Erythroblast (primary cell): Measurements from ENCODE around the gene PDE3A.

Experiments used
- DNase-seq, 2 experiments: peaks; one replicate each; lab custom pipeline; 2025; lab: John Stamatoyannopoulos, UW
- GATA1 ChIP-seq: IDR thresholded peaks from 2 replicates; pipeline ENCODE4 v1.6.1; 2011; ENCODE audit warnings: low read depth, mild to moderate bottlenecking, control low read depth, low read length, moderate library complexity
- POLR2A ChIP-seq: IDR thresholded peaks from 2 replicates; pipeline ENCODE4 v1.6.1; 2011; ENCODE audit warnings: mild to moderate bottlenecking, low read length

PDE3A gene

GRCh38 chr12:20469756-20470155, 101.4 kb downstream of the PDE3A start:
- TF ChIP-seq GATA1 (no peak), POLR2A (no peak)
- no peak for DNase-seq

- DNase-seq, result no peak
- TF ChIP-seq POLR2A (no peak), GATA1 (no peak)
Measured at GRCh38 chr12:20472102-20472782, 103.9 kb downstream of the PDE3A start.

- DNase-seq, result no peak
- TF ChIP-seq GATA1 (no peak), POLR2A (no peak)
Measured at GRCh38 chr12:20473133-20473532, 104.8 kb downstream of the PDE3A start.

- no peak for TF ChIP-seq POLR2A
- no peak for TF ChIP-seq GATA1
- no peak for DNase-seq
Measured at GRCh38 chr12:20474016-20474415, 105.7 kb downstream of the PDE3A start.

- no peak for TF ChIP-seq POLR2A
- no peak for TF ChIP-seq GATA1
- DNase-seq, result no peak
Measured at GRCh38 chr12:20474443-20474842, 106.1 kb downstream of the PDE3A start.

- no peak for DNase-seq
- TF ChIP-seq GATA1 (no peak), POLR2A (no peak)
Measured at GRCh38 chr12:20475542-20475941, 107.2 kb downstream of the PDE3A start.

GRCh38 chr12:20476551-20476950, 108.2 kb downstream of the PDE3A start:
- TF ChIP-seq POLR2A (no peak), GATA1 (no peak)
- no peak for DNase-seq

GRCh38 chr12:20477255-20477654, 108.9 kb downstream of the PDE3A start:
- TF ChIP-seq POLR2A (no peak), GATA1 (no peak)
- no peak for DNase-seq

- no peak for DNase-seq
- TF ChIP-seq POLR2A, result no peak
- no peak for TF ChIP-seq GATA1
Measured at GRCh38 chr12:20477672-20478071, 109.3 kb downstream of the PDE3A start.

GRCh38 chr12:20482491-20483054, 114.2 kb downstream of the PDE3A start:
- TF ChIP-seq GATA1, result no peak
- no peak for TF ChIP-seq POLR2A
- DNase-seq, result no peak

GRCh38 chr12:20483776-20484175, 115.4 kb downstream of the PDE3A start:
- DNase-seq, result no peak
- no peak for TF ChIP-seq POLR2A
- no peak for TF ChIP-seq GATA1

- DNase-seq, result no peak
- no peak for TF ChIP-seq GATA1
- TF ChIP-seq POLR2A, result no peak
Measured at GRCh38 chr12:20486233-20486632, 117.9 kb downstream of the PDE3A start.

- no peak for TF ChIP-seq POLR2A
- TF ChIP-seq GATA1, result no peak
- DNase-seq, result no peak
Measured at GRCh38 chr12:20487519-20487918, 119.2 kb downstream of the PDE3A start.

GRCh38 chr12:20489645-20490044, 121.3 kb downstream of the PDE3A start:
- no peak for DNase-seq
- no peak for TF ChIP-seq POLR2A
- no peak for TF ChIP-seq GATA1

GRCh38 chr12:20490213-20490612, 121.9 kb downstream of the PDE3A start:
- DNase-seq, result no peak

More at GRCh38 chr12:20490213-20490612, 121.9 kb downstream of the PDE3A start:
- TF ChIP-seq GATA1, result no peak
- TF ChIP-seq POLR2A, result no peak
